Activated B cell treated with CpG ODN at 0.5 μM for 24 hours (primary cell): Measurements from ENCODE around the gene LCN10. TPM values are rescaled to one million over a fixed set of nuclear protein-coding genes. Genes with fewer than 3 reads are reported as not detected.

Experiments
- ATAC-seq: fragments of 200-7000 bp; cut with Tn5 transposase; one replicate; pipeline ENCODE4 v1.10.0; 2021; ENCODE audit warnings: low read depth, mild to moderate bottlenecking, moderate library complexity
- CTCF ChIA-PET: fragments of 350-600 bp; sonication (Branson Sonifier 250); formaldehyde crosslinking; loops from one replicate; lab custom pipeline; 2021; ENCODE audit warnings: antibody characterized with exemption; lab: Charles Lee
- POLR2A ChIA-PET: fragments of 350-600 bp; sonication (Branson Sonifier 250); formaldehyde crosslinking; loops from one replicate; lab custom pipeline; 2021; ENCODE audit warnings: antibody characterized with exemption; lab: Charles Lee
- DNase-seq: peaks from one replicate; pipeline ENCODE4 v3.0.0; 2022
- H3K27ac Mint-ChIP-seq: one replicate; pipeline ENCODE4 v1.8.0; 2020; ENCODE audit warnings: mixed read lengths
- H3K27me3 Mint-ChIP-seq: one replicate; pipeline ENCODE4 v1.8.0; 2021; ENCODE audit warnings: mixed read lengths
- H3K36me3 Mint-ChIP-seq: one replicate; pipeline ENCODE4 v1.8.0; 2021; ENCODE audit warnings: low read depth, mixed read lengths
- H3K4me1 Mint-ChIP-seq: one replicate; pipeline ENCODE4 v1.8.0; 2021; ENCODE audit warnings: mixed read lengths
- H3K4me3 Mint-ChIP-seq: one replicate; pipeline ENCODE4 v1.8.0; 2020; ENCODE audit warnings: mild to moderate bottlenecking, mixed read lengths
- H3K9me3 Mint-ChIP-seq: one replicate; pipeline ENCODE4 v1.8.0; 2020; ENCODE audit warnings: mixed read lengths
- intact Hi-C: fragments of 100-400 bp; cut with micrococcal nuclease; formaldehyde crosslinking; loops from one replicate; pipeline ENCODE4 v1.15.1; 2024
- total RNA-seq: library from RNA; stranded (reverse); gene quantifications from 2 replicates; pipeline ENCODE4 v1.2.3, GENCODE V29; 2022
- TF ChIP-seq, protein P1 (sequence below): fragments of 200-600 bp; IDR thresholded peaks from one replicate; pipeline ENCODE4 v1.8.0; 2022; ENCODE audit warnings: antibody characterized with exemption, mild to moderate bottlenecking

Gene LCN10
- total RNA-seq, 1 donor from 2014 or later: 15.9 TPM

- CTCF ChIA-PET: no interaction called here
- no peak overlapping the region for H3K4me3 Mint-ChIP-seq
Measured at GRCh38 chr9:136739509-136739908, 3.2 kb downstream of the LCN10 start.

DNA sequence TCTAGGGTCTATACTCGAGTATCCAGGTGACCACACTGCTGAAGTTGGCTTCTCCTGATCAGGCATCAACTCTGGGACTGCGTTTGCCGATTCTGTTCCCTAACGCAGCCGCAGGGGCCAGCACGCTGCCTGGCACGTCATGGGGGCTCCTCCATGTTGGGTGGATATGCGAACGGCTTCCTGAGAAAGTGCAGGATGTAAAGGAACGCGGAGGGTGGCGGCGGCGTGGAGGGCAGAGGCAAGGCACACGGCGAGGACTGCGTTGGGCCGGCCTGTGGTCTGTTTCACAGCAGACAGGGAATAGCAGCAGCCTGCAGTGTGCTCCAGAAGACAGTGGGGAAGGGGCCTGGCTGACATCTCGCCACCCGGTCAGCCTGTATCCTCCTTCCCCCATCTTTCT is 3.8 kb downstream of the LCN10 start:
- intact Hi-C loops: no loop called here
- H3K4me1 Mint-ChIP-seq: peaks cover 41% of the 10 kb centered on the region
- CTCF ChIA-PET: no interaction called here
- TF ChIP-seq, protein P1, sequence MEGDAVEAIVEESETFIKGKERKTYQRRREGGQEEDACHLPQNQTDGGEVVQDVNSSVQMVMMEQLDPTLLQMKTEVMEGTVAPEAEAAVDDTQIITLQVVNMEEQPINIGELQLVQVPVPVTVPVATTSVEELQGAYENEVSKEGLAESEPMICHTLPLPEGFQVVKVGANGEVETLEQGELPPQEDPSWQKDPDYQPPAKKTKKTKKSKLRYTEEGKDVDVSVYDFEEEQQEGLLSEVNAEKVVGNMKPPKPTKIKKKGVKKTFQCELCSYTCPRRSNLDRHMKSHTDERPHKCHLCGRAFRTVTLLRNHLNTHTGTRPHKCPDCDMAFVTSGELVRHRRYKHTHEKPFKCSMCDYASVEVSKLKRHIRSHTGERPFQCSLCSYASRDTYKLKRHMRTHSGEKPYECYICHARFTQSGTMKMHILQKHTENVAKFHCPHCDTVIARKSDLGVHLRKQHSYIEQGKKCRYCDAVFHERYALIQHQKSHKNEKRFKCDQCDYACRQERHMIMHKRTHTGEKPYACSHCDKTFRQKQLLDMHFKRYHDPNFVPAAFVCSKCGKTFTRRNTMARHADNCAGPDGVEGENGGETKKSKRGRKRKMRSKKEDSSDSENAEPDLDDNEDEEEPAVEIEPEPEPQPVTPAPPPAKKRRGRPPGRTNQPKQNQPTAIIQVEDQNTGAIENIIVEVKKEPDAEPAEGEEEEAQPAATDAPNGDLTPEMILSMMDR: no peak
- H3K9me3 Mint-ChIP-seq: no peaks in the 10 kb centered on the region
- H3K27ac Mint-ChIP-seq: no peak overlapping the region
- POLR2A ChIA-PET: interaction anchor here (1.6 to 1.7 kb wide), 2 partner anchors 9 to 11 kb away, joined by 7 to 8 read pairs; no protein-coding TSS in a partner anchor
- no peak for ATAC-seq
- peaks cover 20% of the 10 kb centered on the region for H3K36me3 Mint-ChIP-seq
- H3K27me3 Mint-ChIP-seq: no peaks in the 10 kb centered on the region
- H3K4me3 Mint-ChIP-seq: no peak overlapping the region
- no peak for DNase-seq

More at GRCh38 chr9:136739509-136739908, 3.2 kb downstream of the LCN10 start:
- Mint-ChIP-seq H3K36me3 (peaks cover 20% of the 10 kb centered on the region), H3K27me3 (no peaks in the 10 kb centered on the region), H3K27ac (no peak overlapping the region), H3K4me1 (peaks cover 42% of the 10 kb centered on the region), H3K9me3 (no peaks in the 10 kb centered on the region)
- intact Hi-C loops: no loop called here
- TF ChIP-seq, protein P1: no peak
- DNase-seq: no peak
- no peak for ATAC-seq
- POLR2A ChIA-PET: interaction anchor here (4.4 kb wide), 1 partner anchor 11 kb away, joined by 86 read pairs; no protein-coding TSS in a partner anchor

- Mint-ChIP-seq H3K9me3 (no peaks in the 10 kb centered on the region), H3K27me3 (no peaks in the 10 kb centered on the region), H3K4me3 (no peak overlapping the region), H3K4me1 (peaks cover 19% of the 10 kb centered on the region), H3K36me3 (peaks cover 20% of the 10 kb centered on the region), H3K27ac (peak overlapping the region; percentile 56)
- ATAC-seq (no peak), DNase-seq (no peak)
- intact Hi-C loops: no loop called here
- CTCF ChIA-PET: no interaction called here
- TF ChIP-seq, protein P1: no peak
- POLR2A ChIA-PET: interaction anchor here (0.6 to 1.5 kb wide), 3 partner anchors 8 to 95 kb away, joined by 5 to 7 read pairs (median 6); no protein-coding TSS in a partner anchor
Measured at GRCh38 chr9:136735812-136736480, 6.8 kb downstream of the LCN10 start.

GRCh38 chr9:136734837-136735496 is 7.8 kb downstream of the LCN10 start:
- H3K4me1 Mint-ChIP-seq: peaks cover 13% of the 10 kb centered on the region
- DNase-seq (no peak), ATAC-seq (no peak)
- peaks cover 20% of the 10 kb centered on the region for H3K36me3 Mint-ChIP-seq
- H3K9me3 Mint-ChIP-seq: no peaks in the 10 kb centered on the region
- ChIA-PET CTCF (no interaction called here), POLR2A (interaction anchor here (0.6 kb wide), 1 partner anchor 65 kb away, joined by 6 read pairs; no protein-coding TSS in a partner anchor)
- H3K4me3 Mint-ChIP-seq: no peak overlapping the region
- TF ChIP-seq, protein P1: no peak
- H3K27ac Mint-ChIP-seq: peak overlapping the region; percentile 7
- intact Hi-C loops: no loop called here
- no peaks in the 10 kb centered on the region for H3K27me3 Mint-ChIP-seq

DNA sequence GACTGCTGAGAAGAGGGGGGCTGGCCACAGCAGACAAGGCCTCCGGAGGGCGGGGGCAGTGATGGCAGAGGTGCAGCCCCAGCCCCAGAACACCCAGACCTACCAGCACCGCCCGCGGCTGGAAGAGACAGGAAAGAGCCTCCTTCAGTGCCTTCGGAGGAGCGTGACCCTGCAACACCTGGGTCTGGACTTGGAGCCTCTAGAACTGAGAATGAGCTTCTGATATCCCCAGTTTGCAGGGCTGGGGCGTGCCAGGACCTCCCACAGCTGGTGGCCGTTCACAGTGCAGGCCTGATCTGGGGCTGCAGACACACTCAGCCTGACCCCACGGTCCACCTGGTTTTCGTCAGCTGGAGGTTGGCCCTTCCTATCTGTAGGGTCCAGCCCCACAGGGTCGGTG is 9.1 kb downstream of the LCN10 start:
- Mint-ChIP-seq H3K36me3 (peaks cover 8% of the 10 kb centered on the region), H3K27me3 (no peaks in the 10 kb centered on the region), H3K4me3 (no peak overlapping the region), H3K4me1 (peaks cover 17% of the 10 kb centered on the region), H3K9me3 (no peaks in the 10 kb centered on the region), H3K27ac (no peak overlapping the region)
- DNase-seq (no peak), ATAC-seq (no peak)
- intact Hi-C loops: no loop called here
- TF ChIP-seq, protein P1: no peak
- CTCF ChIA-PET: no interaction called here
- POLR2A ChIA-PET: no interaction called here
